ENCODE measurements around the gene CDCA4.

CDCA4 gene

GRCh38 chr14:104991896-104992230, 29.0 kb downstream of the CDCA4 start:
- H2AFZ ChIP-seq (ENCODE audit: low read depth, low read length, severe bottlenecking) = no peak overlapping the region
- no peaks in the 10 kb centered on the region for H3K9me2 ChIP-seq (replicated peaks; ENCODE audit: insufficient read depth, low read length)
- H3K9ac ChIP-seq (ENCODE audit: low read length) = no peak overlapping the region
- TF ChIP-seq EZH2phosphoT487 (conservative IDR thresholded peaks at IDR 0.05; ENCODE audit: low read length) (no peak), CTCF (IDR thresholded peaks at IDR 0.05; ENCODE audit: insufficient read depth, low read length, poor library complexity, severe bottlenecking) (no peak)
- no peaks in the 10 kb centered on the region for H3F3A ChIP-seq (ENCODE audit: insufficient read depth)
- H3K4me2 ChIP-seq (ENCODE audit: low read depth, low read length, poor library complexity, severe bottlenecking) = no peak overlapping the region
- H3K36me3 ChIP-seq (ENCODE audit: low read length) = no peaks in the 10 kb centered on the region
- no peaks in the 10 kb centered on the region for H3K79me2 ChIP-seq (ENCODE audit: insufficient read depth, low read length)
- no peaks in the 10 kb centered on the region for H3K9me3 ChIP-seq (ENCODE audit: insufficient read depth, low read length)
- H4K20me1 ChIP-seq (ENCODE audit: low read depth, low read length) = no peaks in the 10 kb centered on the region
- H3K4me3 ChIP-seq (ENCODE audit: insufficient read depth, low read length, poor library complexity, severe bottlenecking) = no peak overlapping the region
- no peak overlapping the region for H3K27ac ChIP-seq (ENCODE audit: low read depth, low read length)
- H3K27me3 ChIP-seq (ENCODE audit: low read length) = no peaks in the 10 kb centered on the region

- Histone ChIP-seq H4K20me1 (ENCODE audit: low read depth, low read length) (no peaks in the 10 kb centered on the region), H2AFZ (ENCODE audit: low read depth, low read length, severe bottlenecking) (no peak overlapping the region), H3K9ac (ENCODE audit: low read length) (no peak overlapping the region), H3K27ac (ENCODE audit: low read depth, low read length) (no peak overlapping the region), H3K79me2 (ENCODE audit: insufficient read depth, low read length) (no peaks in the 10 kb centered on the region), H3K9me2 (replicated peaks; ENCODE audit: insufficient read depth, low read length) (no peaks in the 10 kb centered on the region), H3K9me3 (ENCODE audit: insufficient read depth, low read length) (no peaks in the 10 kb centered on the region), H3K27me3 (ENCODE audit: low read length) (no peaks in the 10 kb centered on the region), H3K36me3 (ENCODE audit: low read length) (no peaks in the 10 kb centered on the region), H3K4me3 (ENCODE audit: insufficient read depth, low read length, poor library complexity, severe bottlenecking) (no peak overlapping the region), H3F3A (ENCODE audit: insufficient read depth) (no peaks in the 10 kb centered on the region), H3K4me2 (ENCODE audit: low read depth, low read length, poor library complexity, severe bottlenecking) (no peak overlapping the region)
- no peak for TF ChIP-seq CTCF (IDR thresholded peaks at IDR 0.05; ENCODE audit: insufficient read depth, low read length, poor library complexity, severe bottlenecking)
- TF ChIP-seq EZH2phosphoT487 (conservative IDR thresholded peaks at IDR 0.05; ENCODE audit: low read length) = no peak
These were observed 31.0 kb downstream of the CDCA4 start for GRCh38 chr14:104989951-104990303.

GRCh38 chr14:104989236-104989950, 31.5 kb downstream of the CDCA4 start:
- H3K4me2 ChIP-seq (ENCODE audit: low read depth, low read length, poor library complexity, severe bottlenecking) = no peak overlapping the region
- TF ChIP-seq EZH2phosphoT487 (conservative IDR thresholded peaks at IDR 0.05; ENCODE audit: low read length) (no peak), CTCF (IDR thresholded peaks at IDR 0.05; ENCODE audit: insufficient read depth, low read length, poor library complexity, severe bottlenecking) (no peak)
- H3K36me3 ChIP-seq (ENCODE audit: low read length) = no peaks in the 10 kb centered on the region
- no peaks in the 10 kb centered on the region for H3K9me2 ChIP-seq (replicated peaks; ENCODE audit: insufficient read depth, low read length)
- no peak overlapping the region for H3K4me3 ChIP-seq (ENCODE audit: insufficient read depth, low read length, poor library complexity, severe bottlenecking)
- no peaks in the 10 kb centered on the region for H3K27me3 ChIP-seq (ENCODE audit: low read length)
- no peak overlapping the region for H2AFZ ChIP-seq (ENCODE audit: low read depth, low read length, severe bottlenecking)
- no peaks in the 10 kb centered on the region for H3F3A ChIP-seq (ENCODE audit: insufficient read depth)
- no peaks in the 10 kb centered on the region for H3K79me2 ChIP-seq (ENCODE audit: insufficient read depth, low read length)
- H4K20me1 ChIP-seq (ENCODE audit: low read depth, low read length) = no peaks in the 10 kb centered on the region
- no peaks in the 10 kb centered on the region for H3K9me3 ChIP-seq (ENCODE audit: insufficient read depth, low read length)
- H3K9ac ChIP-seq (ENCODE audit: low read length) = no peak overlapping the region
- H3K27ac ChIP-seq (ENCODE audit: low read depth, low read length) = no peak overlapping the region
